Stimulated activated memory B cell treated with anti-CD40 and anti-IgM and Interleukin-4, amounts not matched to agents 10 μg/mL and 1 μg/mL and 100 μg/mL, for 72 hours (primary cell): Measurements from ENCODE around the gene FTSJ3.
A peak's percentile ranks its signal among the peaks of the same experiment; 100 is the strongest.

Experiments used
- ATAC-seq: fragments of 150-1000 bp; cut with Tn5 transposase; 2 replicates; pipeline ENCODE4 v1.10.0; 2021
- H3K27ac Mint-ChIP-seq: one replicate; pipeline ENCODE4 v1.8.0; 2022; ENCODE audit warnings: mild to moderate bottlenecking, mixed read lengths
- H3K27me3 Mint-ChIP-seq: one replicate; pipeline ENCODE4 v1.8.0; 2022; ENCODE audit warnings: mixed read lengths
- H3K36me3 Mint-ChIP-seq: one replicate; pipeline ENCODE4 v1.8.0; 2022; ENCODE audit warnings: mixed read lengths
- H3K4me1 Mint-ChIP-seq: one replicate; pipeline ENCODE4 v1.8.0; 2022; ENCODE audit warnings: mixed read lengths
- H3K4me3 Mint-ChIP-seq: one replicate; pipeline ENCODE4 v1.8.0; 2022; ENCODE audit warnings: mild to moderate bottlenecking, moderate library complexity, mixed read lengths
- H3K9me3 Mint-ChIP-seq: one replicate; pipeline ENCODE4 v1.8.0; 2022; ENCODE audit warnings: mixed read lengths

FTSJ3 gene

DNA sequence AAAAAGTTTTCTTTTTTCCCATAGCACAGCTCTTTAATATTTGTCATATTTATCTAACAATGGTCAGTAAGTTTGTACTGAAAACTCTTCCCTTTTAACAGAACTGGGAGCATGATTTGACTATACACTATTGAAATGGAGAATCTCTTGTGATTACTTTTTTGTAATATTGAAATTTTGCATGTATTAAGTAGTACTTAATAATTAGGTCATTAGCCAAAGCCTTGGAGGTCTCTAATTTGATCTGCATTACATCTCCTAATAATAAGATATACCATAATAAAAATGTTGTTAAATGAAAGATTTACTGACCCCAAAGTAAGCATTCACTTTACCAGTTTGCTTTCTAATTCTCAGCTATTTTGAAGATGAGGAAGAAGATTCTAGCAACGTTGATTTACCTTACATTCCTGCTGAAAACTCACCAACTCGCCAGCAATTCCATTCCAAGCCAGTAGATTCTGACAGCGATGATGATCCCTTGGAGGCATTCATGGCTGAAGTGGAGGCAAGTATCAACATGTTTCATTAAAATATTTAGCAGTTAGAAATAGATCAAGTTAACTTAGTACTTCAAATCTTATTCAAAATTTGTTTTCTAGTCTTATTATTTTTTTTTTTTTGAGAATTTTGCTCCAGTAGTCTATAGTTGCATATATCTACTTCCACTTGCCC, 35.3 kb downstream of the FTSJ3 start:
- Mint-ChIP-seq H3K27ac (no peak overlapping the region), H3K9me3 (no peaks in the 10 kb centered on the region)

DNA sequence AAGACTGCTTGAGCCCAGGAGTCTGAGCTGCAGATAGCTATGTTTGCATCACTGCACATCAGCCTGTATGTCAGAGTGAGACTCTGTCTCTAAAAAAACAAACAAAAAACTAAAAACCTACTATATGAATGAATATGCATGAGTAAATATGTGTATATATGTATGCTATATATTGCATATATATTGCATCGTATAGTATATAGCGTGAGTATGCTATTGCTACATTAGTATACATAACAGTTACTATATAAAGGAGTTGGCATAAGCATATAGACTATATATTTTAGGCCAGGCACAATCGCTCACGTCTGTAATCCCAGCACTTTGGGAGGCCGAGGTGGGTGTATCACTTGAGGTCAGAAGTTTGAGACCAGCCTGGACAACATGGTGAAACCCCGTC, 37.4 kb downstream of the FTSJ3 start:
- Mint-ChIP-seq H3K9me3 (no peaks in the 10 kb centered on the region), H3K4me1 (peaks cover 6% of the 10 kb centered on the region), H3K36me3 (peaks cover 24% of the 10 kb centered on the region), H3K4me3 (no peak overlapping the region), H3K27me3 (no peaks in the 10 kb centered on the region), H3K27ac (no peak overlapping the region)
- ATAC-seq: no peak

More for the DNA sequence above, 35.3 kb downstream of the FTSJ3 start:
- H3K4me3 Mint-ChIP-seq: no peak overlapping the region
- no peaks in the 10 kb centered on the region for H3K27me3 Mint-ChIP-seq
- H3K4me1 Mint-ChIP-seq: peaks cover 6% of the 10 kb centered on the region
- peaks cover 34% of the 10 kb centered on the region for H3K36me3 Mint-ChIP-seq
- ATAC-seq: no peak

DNA sequence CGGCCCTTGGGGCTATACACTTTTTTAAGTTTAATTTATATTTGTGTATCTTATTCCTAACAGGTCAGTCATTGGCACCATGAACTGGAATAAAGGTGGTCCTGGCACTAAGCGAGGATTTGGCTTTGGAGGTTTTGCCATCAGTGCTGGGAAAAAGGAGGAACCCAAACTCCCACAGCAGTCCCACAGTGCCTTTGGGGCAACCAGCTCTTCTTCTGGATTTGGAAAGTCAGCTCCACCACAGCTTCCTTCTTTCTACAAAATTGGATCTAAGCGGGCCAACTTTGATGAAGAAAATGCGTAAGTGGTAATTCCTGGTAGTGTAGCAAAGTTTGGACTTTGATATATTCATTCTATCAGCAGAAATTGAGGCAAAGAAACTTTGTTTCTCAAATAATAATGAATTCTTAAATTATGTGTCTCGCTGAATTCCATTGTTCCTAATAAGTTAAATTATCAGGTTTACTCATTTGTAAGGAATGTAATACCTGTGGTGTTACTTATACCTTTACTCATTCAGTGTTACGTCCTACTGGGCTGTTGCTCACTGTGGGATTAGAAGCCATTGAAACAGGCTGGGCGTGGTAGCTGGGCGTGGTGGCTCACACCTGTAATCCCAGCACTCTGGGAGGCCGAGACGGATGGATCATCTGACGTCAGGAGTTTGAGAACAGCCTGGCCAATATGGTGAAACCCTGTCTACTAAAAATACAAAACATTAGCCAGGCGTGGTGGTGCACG, 40.3 kb downstream of the FTSJ3 start:
- ATAC-seq: no peak
- Mint-ChIP-seq H3K27ac (no peak overlapping the region), H3K4me3 (no peak overlapping the region), H3K9me3 (no peaks in the 10 kb centered on the region), H3K4me1 (peaks cover 18% of the 10 kb centered on the region), H3K36me3 (peaks cover 15% of the 10 kb centered on the region), H3K27me3 (no peaks in the 10 kb centered on the region)

DNA sequence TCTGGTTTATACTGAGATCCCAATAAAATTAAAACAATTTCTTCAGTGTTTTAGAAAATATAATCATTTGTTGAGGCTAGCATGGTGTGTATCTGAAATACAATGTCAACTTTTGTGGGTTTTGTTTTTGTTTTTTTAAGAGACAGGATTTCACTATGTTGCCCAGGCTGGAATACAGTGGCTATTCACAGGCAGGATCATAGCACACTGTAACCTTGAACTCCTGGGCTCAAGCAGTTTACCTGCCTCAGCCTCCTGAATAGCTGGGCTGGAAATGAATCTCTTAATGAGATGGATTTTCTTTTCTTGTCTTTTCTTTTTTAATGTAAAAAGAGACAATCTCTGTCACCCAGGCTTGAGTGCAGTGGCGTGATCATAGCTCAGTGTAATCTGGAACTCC, 41.3 kb downstream of the FTSJ3 start:
- Mint-ChIP-seq H3K4me3 (no peak overlapping the region), H3K9me3 (no peaks in the 10 kb centered on the region), H3K4me1 (peaks cover 27% of the 10 kb centered on the region), H3K27ac (no peak overlapping the region), H3K27me3 (no peaks in the 10 kb centered on the region), H3K36me3 (peaks cover 21% of the 10 kb centered on the region)
- no peak for ATAC-seq

DNA sequence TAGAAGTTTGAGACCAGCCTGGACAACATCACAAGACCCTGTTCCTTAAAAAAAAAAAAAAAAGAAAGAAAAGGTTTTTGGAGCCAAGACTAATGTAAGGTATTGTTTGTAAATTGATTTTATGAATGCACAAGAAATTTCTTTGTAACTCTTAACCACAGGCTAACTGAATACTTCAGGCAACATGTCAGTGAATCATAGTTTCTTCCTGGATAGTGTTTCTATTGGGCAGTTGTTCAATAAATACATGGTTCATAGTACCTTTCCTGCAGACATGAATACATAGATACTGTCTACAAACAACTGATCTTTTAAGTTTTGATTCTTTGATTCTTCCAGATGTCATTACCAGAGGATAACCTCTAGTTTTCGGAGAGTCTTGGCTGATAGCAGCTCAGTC, 41.9 kb downstream of the FTSJ3 start:
- peaks cover 26% of the 10 kb centered on the region for H3K36me3 Mint-ChIP-seq

DNA sequence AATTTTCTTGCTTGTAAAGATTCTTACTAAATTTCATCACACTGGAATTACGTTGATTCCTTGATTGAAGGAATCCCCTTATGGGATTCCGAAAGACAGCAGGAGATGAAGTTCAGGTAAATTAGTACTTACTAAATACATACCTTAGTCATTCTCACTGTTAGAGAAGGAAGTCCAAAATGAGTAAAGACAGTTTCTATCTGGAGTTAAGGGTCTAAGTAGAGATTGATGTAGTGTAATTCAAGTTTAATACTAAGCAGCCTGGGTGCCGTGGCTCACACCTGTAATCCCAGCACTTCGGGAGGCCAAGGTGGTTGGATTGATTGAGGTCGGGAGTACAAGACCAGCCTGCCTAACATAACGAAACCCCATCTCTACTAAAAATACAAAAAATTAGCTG, 43.9 kb downstream of the FTSJ3 start:
- ATAC-seq: no peak
- H3K4me3 Mint-ChIP-seq: no peak overlapping the region
- no peaks in the 10 kb centered on the region for H3K9me3 Mint-ChIP-seq
- H3K27me3 Mint-ChIP-seq: no peaks in the 10 kb centered on the region
- peaks cover 46% of the 10 kb centered on the region for H3K4me1 Mint-ChIP-seq
- H3K27ac Mint-ChIP-seq: peak overlapping the region; percentile 26
- peaks cover 33% of the 10 kb centered on the region for H3K36me3 Mint-ChIP-seq

More for the DNA sequence above, 41.9 kb downstream of the FTSJ3 start:
- no peaks in the 10 kb centered on the region for H3K9me3 Mint-ChIP-seq
- no peak overlapping the region for H3K4me3 Mint-ChIP-seq
- H3K27ac Mint-ChIP-seq: no peak overlapping the region
- no peak for ATAC-seq
- H3K4me1 Mint-ChIP-seq: peaks cover 32% of the 10 kb centered on the region
- H3K27me3 Mint-ChIP-seq: no peaks in the 10 kb centered on the region

DNA sequence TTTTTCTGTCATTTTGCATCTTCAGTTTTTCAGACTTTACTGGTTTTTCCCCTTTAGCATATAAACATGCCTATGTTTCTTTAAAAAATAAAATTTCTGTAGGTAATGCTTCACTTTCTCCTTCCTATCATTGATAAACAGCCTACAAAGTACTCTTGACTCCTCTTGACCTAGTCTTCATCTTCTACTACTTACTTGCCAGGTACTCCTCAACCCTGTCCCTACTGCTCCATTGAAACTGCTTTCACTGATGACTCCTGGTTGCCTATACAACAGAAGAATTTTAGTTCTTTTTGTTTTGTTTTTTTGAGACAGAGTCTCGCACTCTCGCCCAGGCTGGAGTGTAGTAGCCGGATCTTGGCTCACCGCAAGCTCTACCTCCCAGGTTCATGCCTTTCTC, 46.5 kb downstream of the FTSJ3 start:
- H3K4me1 Mint-ChIP-seq: peaks cover 64% of the 10 kb centered on the region
- H3K27me3 Mint-ChIP-seq: no peaks in the 10 kb centered on the region
- no peak for ATAC-seq
- H3K27ac Mint-ChIP-seq: peak overlapping the region; percentile 64
- no peak overlapping the region for H3K4me3 Mint-ChIP-seq
- no peaks in the 10 kb centered on the region for H3K9me3 Mint-ChIP-seq
- peaks cover 50% of the 10 kb centered on the region for H3K36me3 Mint-ChIP-seq

DNA sequence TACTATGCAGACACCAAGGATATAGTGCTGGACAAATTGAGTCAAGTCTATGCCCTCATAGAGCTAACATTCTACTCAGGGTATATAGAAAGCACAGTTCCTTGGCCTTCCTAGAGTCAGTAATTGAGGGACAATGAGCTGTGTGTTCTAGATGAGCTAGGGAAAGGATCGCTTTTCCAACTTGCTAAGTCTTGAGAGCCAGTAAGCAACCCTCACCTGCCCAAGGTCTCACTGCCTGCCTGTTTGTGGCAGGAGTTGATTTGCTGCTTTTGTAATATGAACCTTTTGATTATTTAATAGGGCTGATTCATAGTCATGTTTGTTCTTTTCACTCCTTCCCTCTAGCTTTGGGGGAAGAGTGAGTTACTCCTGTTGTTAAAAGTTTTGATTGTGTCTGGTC, 47.0 kb downstream of the FTSJ3 start:
- Mint-ChIP-seq H3K4me3 (no peak overlapping the region), H3K27me3 (no peaks in the 10 kb centered on the region), H3K36me3 (peaks cover 53% of the 10 kb centered on the region), H3K27ac (peak overlapping the region; percentile 64), H3K4me1 (peaks cover 69% of the 10 kb centered on the region), H3K9me3 (no peaks in the 10 kb centered on the region)
- ATAC-seq: no peak

DNA sequence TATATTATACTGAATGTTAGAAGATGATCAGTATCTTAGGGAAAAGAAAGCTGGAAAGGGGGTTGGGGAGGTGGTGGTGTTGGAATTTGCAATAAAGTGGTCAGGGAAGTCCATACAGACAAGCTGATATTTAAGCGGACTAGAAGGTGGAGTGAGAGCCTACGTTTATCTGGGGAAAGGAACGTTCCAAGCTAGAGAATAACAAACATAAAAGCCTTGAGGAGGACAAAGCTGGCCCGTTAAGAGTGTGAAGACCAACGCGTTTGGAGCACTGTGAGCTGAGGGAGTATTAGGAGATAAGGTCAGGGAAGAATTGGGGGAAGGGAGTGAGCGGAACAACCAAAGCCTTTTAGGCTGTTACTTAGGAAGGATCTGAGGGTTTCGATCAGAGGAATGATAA, 52.0 kb downstream of the FTSJ3 start:
- H3K36me3 Mint-ChIP-seq: peaks cover 38% of the 10 kb centered on the region
- H3K4me3 Mint-ChIP-seq: peak overlapping the region; percentile 93
- H3K4me1 Mint-ChIP-seq: peaks cover 66% of the 10 kb centered on the region
- H3K9me3 Mint-ChIP-seq: no peaks in the 10 kb centered on the region
- H3K27me3 Mint-ChIP-seq: no peaks in the 10 kb centered on the region
- H3K27ac Mint-ChIP-seq: peak overlapping the region; percentile 88
- no peak for ATAC-seq

DNA sequence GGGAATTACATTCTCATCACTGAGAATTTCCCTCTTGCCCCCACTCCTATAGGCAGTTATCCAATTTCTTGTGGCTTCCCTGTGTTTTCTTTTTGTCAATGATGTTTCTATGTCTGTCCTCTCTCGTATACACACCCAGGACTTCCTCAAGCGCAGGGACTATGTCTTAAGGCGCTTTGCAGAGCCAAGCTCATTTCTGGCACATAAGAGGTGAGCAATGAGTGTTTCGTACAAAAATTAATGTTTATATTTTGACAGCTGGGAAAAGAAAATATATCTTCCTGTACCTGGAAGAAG, 52.5 kb downstream of the FTSJ3 start:
- no peaks in the 10 kb centered on the region for H3K9me3 Mint-ChIP-seq
- peaks cover 43% of the 10 kb centered on the region for H3K36me3 Mint-ChIP-seq
- no peak for ATAC-seq
- no peaks in the 10 kb centered on the region for H3K27me3 Mint-ChIP-seq
- peak overlapping the region; percentile 88 for H3K27ac Mint-ChIP-seq
- H3K4me1 Mint-ChIP-seq: peaks cover 66% of the 10 kb centered on the region
- peak overlapping the region; percentile 93 for H3K4me3 Mint-ChIP-seq

DNA sequence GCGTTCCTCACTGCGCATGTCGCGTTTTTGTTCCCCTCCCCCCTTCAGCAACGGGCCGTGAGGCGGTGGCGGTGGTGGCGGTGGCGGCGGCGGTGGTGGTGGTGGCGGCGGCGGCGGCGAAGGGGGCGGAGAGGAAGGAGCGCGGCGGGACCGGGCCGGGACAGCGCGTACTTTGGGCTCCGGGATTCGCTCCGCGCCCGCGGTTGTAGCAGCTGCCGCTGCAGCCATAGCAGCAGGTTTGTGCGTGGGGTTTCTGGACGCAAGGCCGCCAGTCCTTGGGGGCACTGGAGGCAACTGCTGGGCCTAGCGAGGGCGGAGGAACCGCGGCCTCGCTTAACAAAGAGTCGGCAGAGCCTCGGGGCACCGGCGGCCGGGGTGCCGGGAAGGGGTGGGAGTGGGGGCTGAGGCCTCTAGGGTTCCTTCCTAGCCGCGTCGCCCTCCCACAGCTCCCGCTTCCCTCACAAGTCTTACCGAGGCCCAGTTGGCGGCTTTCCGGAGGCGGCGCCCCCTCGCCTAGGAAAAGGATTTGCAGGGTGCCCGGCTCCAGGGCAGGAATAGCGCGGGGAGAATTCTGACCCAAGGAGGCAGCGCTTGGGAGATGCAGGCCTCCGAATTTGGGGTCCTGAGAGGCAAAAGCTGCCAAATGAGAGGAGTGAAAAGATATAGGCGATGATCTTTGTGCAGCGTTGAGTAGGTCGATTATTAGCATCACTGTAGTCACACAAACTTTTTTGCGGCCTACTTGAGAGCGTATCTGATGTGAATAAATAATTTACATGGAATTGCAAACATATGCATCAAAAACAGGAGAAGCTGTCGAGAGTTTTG, 53.1 kb downstream of the FTSJ3 start, which contains the start of gene DDX42:
Gene DDX42 (plus strand): TSS at position 30 of the 828 bp plus-strand sequence. CDS start 12,880 bp downstream, outside the sequence.
- H3K27me3 Mint-ChIP-seq: no peaks in the 10 kb centered on the region
- no peaks in the 10 kb centered on the region for H3K9me3 Mint-ChIP-seq
- H3K27ac Mint-ChIP-seq: peak within 1 kb of the TSS; percentile 88
- ATAC-seq: peak; percentile 17
- peaks cover 38% of the 10 kb centered on the region for H3K36me3 Mint-ChIP-seq
- peaks cover 61% of the 10 kb centered on the region for H3K4me1 Mint-ChIP-seq
- peak within 1 kb of the TSS; percentile 93 for H3K4me3 Mint-ChIP-seq

DNA sequence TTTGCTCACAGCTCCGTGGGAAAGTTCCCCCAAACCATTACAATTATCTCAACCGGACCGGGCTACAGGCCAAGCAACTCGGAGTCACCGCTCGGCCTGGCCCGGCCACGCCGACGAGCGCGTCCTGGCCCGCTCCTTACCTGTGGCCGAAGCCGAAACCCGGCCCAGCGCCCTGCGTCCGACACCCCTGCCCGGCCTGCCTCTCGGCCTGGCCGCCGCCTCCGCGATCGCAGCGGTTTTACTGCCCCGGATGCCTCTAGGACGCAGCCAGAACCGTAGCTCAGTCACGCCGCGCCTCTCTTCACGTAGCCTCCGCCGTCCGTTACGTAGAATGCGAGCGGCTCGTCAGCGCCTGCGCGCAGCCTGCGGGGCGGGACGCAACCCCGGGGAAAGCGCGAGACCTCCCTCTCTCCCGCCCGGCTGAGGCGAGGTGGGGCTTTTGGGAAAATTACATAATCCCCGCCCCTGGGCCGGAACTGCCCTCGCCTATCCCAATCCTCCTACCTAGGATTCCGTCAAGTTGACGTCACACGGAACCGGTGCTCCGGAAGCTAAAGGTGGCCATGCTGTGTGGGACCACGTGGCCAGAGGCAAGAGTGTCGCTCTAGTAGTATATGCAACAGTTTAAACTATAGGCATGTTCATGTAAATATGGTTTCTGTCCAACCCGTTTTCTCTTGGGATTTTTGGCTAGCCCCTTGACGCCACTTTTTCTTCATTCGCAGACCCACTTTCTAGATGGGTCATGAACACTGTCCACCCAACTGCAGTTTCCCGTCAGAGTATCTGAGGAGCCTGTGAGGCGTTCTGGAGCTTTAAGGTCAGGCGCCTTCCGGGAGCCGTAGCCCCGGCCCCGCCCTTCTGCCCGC, 54.0 kb downstream of the FTSJ3 start, which contains the start of gene CCDC47:
Gene CCDC47 (minus strand): TSS at position 326 of the 869 bp plus-strand sequence. CDS start 7,422 bp downstream, outside the sequence.
- H3K27ac Mint-ChIP-seq: peak within 1 kb of the TSS; percentile 88
- no peaks in the 10 kb centered on the region for H3K9me3 Mint-ChIP-seq
- ATAC-seq: peak; percentile 93
- H3K4me3 Mint-ChIP-seq: peak within 1 kb of the TSS; percentile 93
- no peaks in the 10 kb centered on the region for H3K27me3 Mint-ChIP-seq
- peaks cover 36% of the 10 kb centered on the region for H3K36me3 Mint-ChIP-seq
- peaks cover 60% of the 10 kb centered on the region for H3K4me1 Mint-ChIP-seq

DNA sequence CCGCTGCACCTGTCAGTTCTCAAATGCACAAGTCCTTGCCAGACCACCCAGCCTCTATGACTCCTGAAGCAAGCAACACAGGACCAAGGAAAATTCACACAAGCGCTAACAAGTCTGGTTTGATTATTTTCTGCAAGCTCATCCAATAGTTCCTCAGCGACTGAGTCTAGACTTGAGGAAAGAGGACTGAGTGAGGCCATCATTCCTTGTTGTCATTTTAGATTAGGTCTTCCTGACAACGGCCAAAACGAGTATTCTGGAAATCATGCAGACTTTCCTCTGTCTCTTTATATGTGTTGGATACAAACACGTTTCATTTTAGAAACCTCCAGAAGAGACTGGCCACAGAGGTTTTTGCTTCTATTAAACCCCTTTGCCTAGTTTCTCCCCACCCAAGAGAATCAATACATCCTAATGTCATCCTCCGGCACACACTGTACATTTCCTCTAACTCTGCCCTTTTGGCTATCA, 54.6 kb downstream of the FTSJ3 start:
- peak overlapping the region; percentile 93 for H3K4me3 Mint-ChIP-seq
- peaks cover 29% of the 10 kb centered on the region for H3K36me3 Mint-ChIP-seq
- no peaks in the 10 kb centered on the region for H3K9me3 Mint-ChIP-seq
- peaks cover 57% of the 10 kb centered on the region for H3K4me1 Mint-ChIP-seq
- H3K27ac Mint-ChIP-seq: peak overlapping the region; percentile 88
- no peaks in the 10 kb centered on the region for H3K27me3 Mint-ChIP-seq
- ATAC-seq: no peak
